Mesenchymal stem cell (in vitro differentiated cells and primary cell): ENCODE data around the gene CAMSAP3. TPM values are rescaled to one million over a fixed set of nuclear protein-coding genes. Genes with fewer than 3 reads are reported as not detected.

ENCODE experiments used
- DNase-seq: peaks from one replicate; pipeline ENCODE4 v3.0.0-alpha.2; 2013
- H2AFZ ChIP-seq: one replicate; pipeline ENCODE4 v1.6.1; 2013; ENCODE audit warnings: low read depth, mild to moderate bottlenecking, control low read depth, inconsistent platforms, low read length, moderate library complexity
- H2AK5ac ChIP-seq: 2 replicates; pipeline ENCODE4 v1.6.1; 2013; ENCODE audit warnings: low read length, moderate library complexity, mild to moderate bottlenecking, inconsistent platforms; ENCODE audit not compliant: severe bottlenecking
- H2BK120ac ChIP-seq: one replicate; pipeline ENCODE4 v1.6.1; 2013; ENCODE audit warnings: low read depth, mild to moderate bottlenecking, inconsistent platforms, low read length, moderate library complexity
- H2BK12ac ChIP-seq, 2 experiments: one replicate each; pipeline ENCODE4 v1.6.1; 2013; ENCODE audit warnings: inconsistent platforms in 2 of 2, low read length in 2 of 2, mild to moderate bottlenecking in 2 of 2, moderate library complexity in 2 of 2, control low read depth in 1 of 2
- H2BK15ac ChIP-seq: one replicate; pipeline ENCODE4 v1.6.1; 2013; ENCODE audit warnings: mild to moderate bottlenecking, low read depth, inconsistent platforms; ENCODE audit not compliant: poor library complexity, severe bottlenecking
- H2BK5ac ChIP-seq: 2 replicates; pipeline ENCODE4 v1.6.1; 2013; ENCODE audit warnings: low read depth, mild to moderate bottlenecking, low read length, control low read depth, inconsistent platforms; ENCODE audit not compliant: poor library complexity, severe bottlenecking
- H3K14ac ChIP-seq, 2 experiments: one replicate each; pipeline ENCODE4 v1.6.1; 2013; ENCODE audit warnings: inconsistent platforms in 2 of 2, low read length in 2 of 2, control low read depth in 1 of 2, mild to moderate bottlenecking in 1 of 2, moderate library complexity in 1 of 2
- H3K18ac ChIP-seq, 2 experiments: one replicate each; pipeline ENCODE4 v1.6.1; 2013; ENCODE audit warnings: inconsistent platforms in 2 of 2, low read length in 2 of 2, control low read depth in 1 of 2, low read depth in 1 of 2, mild to moderate bottlenecking in 1 of 2
- H3K23ac ChIP-seq, 2 experiments: one replicate each; pipeline ENCODE4 v1.6.1; 2013; ENCODE audit warnings: inconsistent platforms in 2 of 2, low read length in 2 of 2, mild to moderate bottlenecking in 2 of 2, moderate library complexity in 2 of 2, control low read depth in 1 of 2
- H3K27ac ChIP-seq: 2 replicates; pipeline ENCODE4 v1.5.1; 2013; ENCODE audit warnings: mild to moderate bottlenecking, moderate library complexity, low read length, control low read depth, inconsistent platforms; ENCODE audit not compliant: poor library complexity, severe bottlenecking
- H3K27me3 ChIP-seq, 2 experiments: 2 replicates each; pipeline versions ENCODE4 v1.6.1 to v1.7.0; 2013; ENCODE audit warnings: low read length in 2 of 2, mild to moderate bottlenecking in 2 of 2, moderate library complexity in 2 of 2, control low read depth in 1 of 2, inconsistent platforms in 1 of 2; ENCODE audit not compliant: control insufficient read depth in 1 of 2, insufficient read depth in 1 of 2
- H3K36me3 ChIP-seq, 2 experiments: 2 replicates each; pipeline versions ENCODE4 v1.6.1 to v1.7.0; 2013; ENCODE audit warnings: low read length in 2 of 2, control low read depth in 1 of 2, inconsistent platforms in 1 of 2, low read depth in 1 of 2, mild to moderate bottlenecking in 1 of 2; ENCODE audit not compliant: insufficient read depth in 2 of 2, control insufficient read depth in 1 of 2
- H3K4ac ChIP-seq, 2 experiments: one replicate each; pipeline ENCODE4 v1.6.1; 2013; ENCODE audit warnings: inconsistent platforms in 2 of 2, low read length in 2 of 2, mild to moderate bottlenecking in 2 of 2, moderate library complexity in 2 of 2, control low read depth in 1 of 2, low read depth in 1 of 2
- H3K4me1 ChIP-seq: 2 replicates; pipeline ENCODE4 v1.6.1; 2013; ENCODE audit warnings: low read depth, low read length, control low read depth; ENCODE audit not compliant: control insufficient read depth, insufficient read depth
- H3K4me2 ChIP-seq: 2 replicates; pipeline ENCODE4 v1.6.1; 2013; ENCODE audit warnings: low read length, mild to moderate bottlenecking, inconsistent platforms; ENCODE audit not compliant: poor library complexity, severe bottlenecking
- H3K4me3 ChIP-seq, 2 experiments: 2 replicates each; pipeline versions ENCODE4 v1.5.1 to v1.7.0; 2013; ENCODE audit warnings: low read length in 2 of 2, mild to moderate bottlenecking in 2 of 2, control low read depth in 1 of 2, low read depth in 1 of 2; ENCODE audit not compliant: insufficient read depth in 1 of 2
- H3K79me1 ChIP-seq: replicated peaks from 2 replicates; pipeline ENCODE4 v1.6.1; 2013; ENCODE audit warnings: mild to moderate bottlenecking, control low read depth, low read length, inconsistent platforms; ENCODE audit not compliant: poor library complexity, severe bottlenecking
- H3K9ac ChIP-seq: 2 replicates; pipeline ENCODE4 v1.7.0; 2013; ENCODE audit warnings: mild to moderate bottlenecking, low read length, moderate library complexity
- H3K9me3 ChIP-seq: 2 replicates; pipeline ENCODE4 v1.7.0; 2013; ENCODE audit warnings: mild to moderate bottlenecking, low read length; ENCODE audit not compliant: control insufficient read depth
- H4K8ac ChIP-seq: one replicate; pipeline ENCODE4 v1.6.1; 2013; ENCODE audit warnings: inconsistent platforms, mild to moderate bottlenecking, low read length, moderate library complexity
- H4K91ac ChIP-seq: one replicate; pipeline ENCODE4 v1.6.1; 2013; ENCODE audit warnings: mild to moderate bottlenecking, low read length, inconsistent platforms
- WGBS: methylation state at CpG from one replicate; pipeline ENCODE4 v1.1.7; 2013; ENCODE audit warnings: mixed read lengths; 5-methylcytosine and 5-hydroxymethylcytosine counted together
- polyA plus RNA-seq, 2 experiments: library from polyadenylated mRNA; stranded (reverse); fragments of 200-250 nt; gene quantifications; one replicate each; pipeline ENCODE4 v1.2.3, GENCODE V29; 2013

CAMSAP3 gene, protein sequence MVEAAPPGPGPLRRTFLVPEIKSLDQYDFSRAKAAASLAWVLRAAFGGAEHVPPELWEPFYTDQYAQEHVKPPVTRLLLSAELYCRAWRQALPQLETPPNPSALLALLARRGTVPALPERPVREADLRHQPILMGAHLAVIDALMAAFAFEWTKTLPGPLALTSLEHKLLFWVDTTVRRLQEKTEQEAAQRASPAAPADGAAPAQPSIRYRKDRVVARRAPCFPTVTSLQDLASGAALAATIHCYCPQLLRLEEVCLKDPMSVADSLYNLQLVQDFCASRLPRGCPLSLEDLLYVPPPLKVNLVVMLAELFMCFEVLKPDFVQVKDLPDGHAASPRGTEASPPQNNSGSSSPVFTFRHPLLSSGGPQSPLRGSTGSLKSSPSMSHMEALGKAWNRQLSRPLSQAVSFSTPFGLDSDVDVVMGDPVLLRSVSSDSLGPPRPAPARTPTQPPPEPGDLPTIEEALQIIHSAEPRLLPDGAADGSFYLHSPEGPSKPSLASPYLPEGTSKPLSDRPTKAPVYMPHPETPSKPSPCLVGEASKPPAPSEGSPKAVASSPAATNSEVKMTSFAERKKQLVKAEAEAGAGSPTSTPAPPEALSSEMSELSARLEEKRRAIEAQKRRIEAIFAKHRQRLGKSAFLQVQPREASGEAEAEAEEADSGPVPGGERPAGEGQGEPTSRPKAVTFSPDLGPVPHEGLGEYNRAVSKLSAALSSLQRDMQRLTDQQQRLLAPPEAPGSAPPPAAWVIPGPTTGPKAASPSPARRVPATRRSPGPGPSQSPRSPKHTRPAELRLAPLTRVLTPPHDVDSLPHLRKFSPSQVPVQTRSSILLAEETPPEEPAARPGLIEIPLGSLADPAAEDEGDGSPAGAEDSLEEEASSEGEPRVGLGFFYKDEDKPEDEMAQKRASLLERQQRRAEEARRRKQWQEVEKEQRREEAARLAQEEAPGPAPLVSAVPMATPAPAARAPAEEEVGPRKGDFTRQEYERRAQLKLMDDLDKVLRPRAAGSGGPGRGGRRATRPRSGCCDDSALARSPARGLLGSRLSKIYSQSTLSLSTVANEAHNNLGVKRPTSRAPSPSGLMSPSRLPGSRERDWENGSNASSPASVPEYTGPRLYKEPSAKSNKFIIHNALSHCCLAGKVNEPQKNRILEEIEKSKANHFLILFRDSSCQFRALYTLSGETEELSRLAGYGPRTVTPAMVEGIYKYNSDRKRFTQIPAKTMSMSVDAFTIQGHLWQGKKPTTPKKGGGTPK
- 0.03 TPM for polyA plus RNA-seq (2013, experiment 1 of 2)
- polyA plus RNA-seq (2013, experiment 2 of 2): 0.01 TPM

DNA sequence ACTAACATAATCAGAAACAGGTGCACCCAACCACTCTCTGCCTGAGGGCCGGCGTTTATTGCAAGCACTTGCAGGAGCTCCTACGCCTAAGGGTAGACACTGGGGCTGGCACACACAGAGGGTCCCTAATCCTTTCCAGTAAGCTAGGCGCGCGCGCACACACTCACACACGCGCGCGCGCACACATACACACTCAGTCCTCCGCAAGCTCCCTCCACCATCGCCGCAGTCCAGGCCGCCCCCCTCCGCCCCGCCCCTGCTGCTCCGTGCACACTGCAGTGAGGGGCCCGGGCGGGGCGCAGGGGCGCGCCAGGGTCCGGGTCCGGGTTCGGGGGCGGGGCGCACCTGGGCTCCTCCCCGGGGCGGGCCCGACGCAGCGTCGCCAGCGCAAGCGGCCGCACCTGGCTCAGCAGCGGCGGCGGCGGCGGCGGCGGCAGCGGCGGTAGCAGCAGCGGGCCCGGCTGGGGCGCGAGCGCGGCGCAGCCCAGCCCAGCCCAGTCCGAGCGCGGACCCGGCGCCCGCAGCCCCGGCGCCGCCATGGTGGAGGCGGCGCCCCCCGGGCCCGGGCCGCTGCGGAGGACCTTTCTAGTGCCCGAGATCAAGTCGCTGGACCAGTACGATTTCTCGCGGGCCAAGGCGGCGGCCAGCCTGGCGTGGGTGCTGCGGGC lies at the start of gene CAMSAP3:
Gene CAMSAP3, plus strand, starts transcription at position 398 of the 668 bp plus-strand sequence. Its CDS starts 140 bp downstream, at position 538.
- Histone ChIP-seq H3K4me1 (peaks cover 11% of the 10 kb centered on the region), H2AFZ (no peak within 1 kb of the TSS), H3K18ac (no peak within 1 kb of the TSS), H2BK15ac (no peak within 1 kb of the TSS), H3K4ac (no peak within 1 kb of the TSS), H3K23ac (peak within 1 kb of the TSS in 1 of 2 experiments; percentile 29), H3K79me1 (no peaks in the 10 kb centered on the region), H3K4me3 (peak within 1 kb of the TSS in 1 of 2 experiments; percentile 62), H2AK5ac (no peak within 1 kb of the TSS), H3K27me3 (peaks cover 37 to 55% of the 10 kb centered on the region in 2 experiments), H3K9me3 (no peaks in the 10 kb centered on the region), H4K8ac (no peak within 1 kb of the TSS), H3K9ac (no peak within 1 kb of the TSS), H2BK12ac (no peak within 1 kb of the TSS), H3K14ac (no peak within 1 kb of the TSS), H3K36me3 (no peaks in the 10 kb centered on the region), H2BK120ac (no peak within 1 kb of the TSS), H4K91ac (no peak within 1 kb of the TSS), H2BK5ac (no peak within 1 kb of the TSS), H3K27ac (no peak within 1 kb of the TSS), H3K4me2 (peak within 1 kb of the TSS; percentile 92)
- no peak for DNase-seq
- 1% methylated on average over 35 of the region's 78 CpGs for WGBS

DNA sequence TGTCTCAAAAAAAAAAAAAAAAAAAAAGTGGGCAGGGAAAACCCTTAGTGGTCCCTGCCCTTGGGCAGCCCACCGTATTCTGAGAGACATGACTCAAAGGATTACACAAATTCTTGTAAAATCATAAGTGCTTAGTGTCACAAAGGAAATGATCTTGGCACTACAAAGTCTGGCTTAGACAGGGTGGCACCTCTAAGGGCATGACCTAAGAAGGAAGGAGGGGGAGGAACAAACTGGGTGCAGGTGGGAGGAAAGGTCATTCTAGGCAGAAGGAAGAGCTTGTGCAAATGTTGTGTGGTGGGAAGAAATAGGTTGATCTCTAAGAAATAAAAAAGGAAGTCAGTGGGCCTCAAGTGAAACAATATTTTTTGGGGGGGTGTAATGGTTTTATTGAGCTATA lies 49.8 kb upstream of the CAMSAP3 start:
- Histone ChIP-seq H2BK12ac (no peak overlapping the region), H4K8ac (no peak overlapping the region), H3K9me3 (no peaks in the 10 kb centered on the region), H3K4me3 (no peak overlapping the region), H3K36me3 (peaks cover 57 to 66% of the 10 kb centered on the region in 2 experiments), H3K27ac (no peak overlapping the region), H2AFZ (no peak overlapping the region), H3K4me1 (peaks cover 6% of the 10 kb centered on the region), H2AK5ac (no peak overlapping the region), H3K4me2 (no peak overlapping the region), H3K14ac (no peak overlapping the region), H2BK15ac (no peak overlapping the region), H2BK5ac (no peak overlapping the region), H3K4ac (no peak overlapping the region), H3K79me1 (peaks cover 31% of the 10 kb centered on the region), H3K27me3 (no peaks in the 10 kb centered on the region), H2BK120ac (no peak overlapping the region), H3K18ac (no peak overlapping the region), H3K9ac (no peak overlapping the region), H4K91ac (no peak overlapping the region), H3K23ac (no peak overlapping the region)
- DNase-seq: no peak
- WGBS: 100% methylated on average over 1 of the region's 1 CpG

DNA sequence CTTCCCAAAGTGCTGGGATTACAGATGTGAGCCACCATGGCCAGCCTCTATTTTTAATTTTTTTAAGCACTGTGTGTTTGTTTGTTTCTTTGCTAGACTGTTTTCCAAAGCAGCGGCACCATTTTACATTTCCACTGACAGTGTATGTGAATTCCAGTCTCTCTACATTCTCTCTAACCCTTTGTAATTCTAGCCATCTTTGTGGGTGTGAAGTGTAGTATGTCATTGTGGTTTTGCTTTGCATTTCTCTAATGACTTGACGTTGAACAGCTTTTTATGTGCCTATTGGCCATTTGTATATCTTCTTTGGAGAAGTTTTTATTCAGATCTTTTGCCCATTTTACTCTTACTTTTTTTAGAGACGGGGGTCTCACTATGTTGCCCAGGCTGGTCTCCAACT lies 48.5 kb upstream of the CAMSAP3 start:
- no peak overlapping the region for H3K4me3 ChIP-seq
- no peak overlapping the region for H4K91ac ChIP-seq
- no peak overlapping the region for H3K23ac ChIP-seq
- no peak overlapping the region for H3K18ac ChIP-seq
- no peaks in the 10 kb centered on the region for H3K27me3 ChIP-seq
- no peak overlapping the region for H4K8ac ChIP-seq
- no peak overlapping the region for H2BK15ac ChIP-seq
- peaks cover 55 to 65% of the 10 kb centered on the region in 2 experiments for H3K36me3 ChIP-seq
- H3K14ac ChIP-seq: no peak overlapping the region
- H3K9me3 ChIP-seq: no peaks in the 10 kb centered on the region
- 100% methylated on average over 1 of the region's 3 CpGs for whole genome bisulfite sequencing
- no peak overlapping the region for H2BK12ac ChIP-seq
- H2AFZ ChIP-seq: no peak overlapping the region
- no peak overlapping the region for H3K27ac ChIP-seq
- no peak for DNase-seq
- no peak overlapping the region for H3K4ac ChIP-seq
- H2AK5ac ChIP-seq: no peak overlapping the region
- no peak overlapping the region for H3K9ac ChIP-seq
- peaks cover 6% of the 10 kb centered on the region for H3K4me1 ChIP-seq
- no peak overlapping the region for H3K4me2 ChIP-seq
- H2BK5ac ChIP-seq: no peak overlapping the region
- H3K79me1 ChIP-seq: peaks cover 33% of the 10 kb centered on the region
- no peak overlapping the region for H2BK120ac ChIP-seq
